ENCODE results near the gene ADCYAP1.

ADCYAP1 gene

DNA sequence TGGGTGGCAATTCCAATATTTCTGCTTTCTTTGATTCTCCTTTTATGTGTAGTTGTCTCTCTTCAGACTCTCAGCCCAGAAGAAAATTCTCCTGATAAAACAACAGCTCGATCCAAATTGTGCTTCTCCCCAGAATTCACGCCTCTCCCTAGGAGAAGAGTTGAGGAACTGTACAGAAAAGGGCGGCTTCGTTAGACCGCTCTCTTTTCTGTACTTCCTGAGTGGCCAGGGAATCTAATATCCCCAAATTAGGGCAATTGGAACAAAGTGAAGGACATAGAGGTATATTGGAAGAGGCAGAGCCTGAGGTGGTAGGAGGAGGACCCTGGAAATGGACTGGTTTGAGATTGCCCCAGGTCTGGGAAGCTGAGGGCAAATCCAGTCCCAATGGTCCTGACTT is 5.6 kb downstream of the ADCYAP1 start:
- DNase-seq, result peak; percentile 57

DNA sequence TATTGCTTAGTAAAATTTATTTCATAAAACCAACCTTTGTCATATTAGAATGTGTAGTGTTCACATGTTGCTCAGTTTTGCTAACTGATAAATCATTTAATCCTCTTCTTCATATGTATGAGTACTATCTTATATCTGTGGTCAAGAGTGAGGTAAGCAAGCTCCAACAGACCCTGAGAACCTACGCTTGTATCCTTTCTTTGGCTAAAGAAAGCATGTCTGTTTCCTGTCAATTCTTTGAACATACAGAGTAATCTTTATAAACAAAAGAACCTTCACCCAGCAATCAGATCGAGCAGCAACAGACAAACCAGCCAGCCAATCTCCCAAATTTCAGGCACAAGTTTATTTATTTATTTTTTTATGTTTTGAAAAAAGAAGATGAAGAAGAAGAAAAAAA is 6.4 kb downstream of the ADCYAP1 start:
- DNase-seq, result peak; percentile 16

DNA sequence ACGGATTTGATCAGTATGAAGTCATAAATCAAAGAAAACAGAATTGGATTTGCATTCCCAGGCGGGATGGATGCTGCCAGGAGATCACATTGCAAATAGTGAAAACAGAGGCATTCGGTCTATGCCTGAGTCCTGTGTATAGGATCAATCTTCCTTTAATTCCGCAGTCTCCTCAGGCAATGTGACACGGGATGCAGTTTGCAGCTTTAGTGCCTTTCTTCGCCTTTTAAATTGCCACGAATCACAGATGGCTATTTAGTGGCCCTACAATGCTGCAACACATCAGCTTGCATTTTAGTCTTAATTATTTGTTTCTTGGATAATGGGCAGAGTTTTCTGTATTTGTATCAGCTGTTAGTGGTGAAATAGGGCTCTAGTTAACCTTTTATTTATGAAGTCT is 6.8 kb downstream of the ADCYAP1 start:
- peak; percentile 29 for DNase-seq

DNA sequence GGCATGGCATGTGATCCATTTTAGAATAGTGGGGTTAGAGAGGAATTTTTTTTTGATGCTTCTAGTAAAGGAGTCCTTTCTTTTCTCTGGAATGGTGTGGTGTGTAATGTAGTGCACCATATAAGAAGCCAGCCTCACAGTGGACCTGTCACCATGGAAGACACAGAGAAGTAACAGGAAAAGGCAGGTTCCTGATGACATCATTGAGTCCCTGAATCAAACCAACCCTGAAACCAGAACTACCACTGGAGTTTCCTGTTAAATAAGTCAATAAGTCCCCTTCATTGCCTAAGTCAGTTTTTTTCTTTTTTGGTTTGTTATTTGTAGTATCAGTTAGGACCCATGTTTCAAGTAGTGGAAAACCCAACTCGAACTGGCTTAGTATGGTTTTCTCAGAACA is 11.9 kb downstream of the ADCYAP1 start:
- no peak for DNase-seq

DNA sequence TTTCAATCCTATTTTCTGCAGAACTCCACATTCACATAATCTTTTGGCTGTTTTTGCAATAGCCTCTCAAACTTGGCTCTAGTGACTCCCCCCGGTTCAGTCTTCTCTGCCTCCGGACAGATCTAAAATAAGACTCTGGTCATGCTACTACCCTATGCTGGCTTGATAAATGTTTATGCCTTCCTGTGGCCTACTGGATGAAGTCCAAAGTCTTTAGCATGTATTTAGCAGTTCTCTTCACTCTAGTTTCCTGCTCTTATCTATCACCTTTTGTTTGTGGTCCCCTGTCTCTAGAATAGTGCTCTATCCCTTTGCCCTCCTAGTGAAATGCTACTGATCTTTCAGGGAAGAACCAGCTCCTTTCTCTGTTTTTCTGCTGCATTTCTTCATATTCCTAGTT is 14.4 kb downstream of the ADCYAP1 start:
- no peak for DNase-seq

DNA sequence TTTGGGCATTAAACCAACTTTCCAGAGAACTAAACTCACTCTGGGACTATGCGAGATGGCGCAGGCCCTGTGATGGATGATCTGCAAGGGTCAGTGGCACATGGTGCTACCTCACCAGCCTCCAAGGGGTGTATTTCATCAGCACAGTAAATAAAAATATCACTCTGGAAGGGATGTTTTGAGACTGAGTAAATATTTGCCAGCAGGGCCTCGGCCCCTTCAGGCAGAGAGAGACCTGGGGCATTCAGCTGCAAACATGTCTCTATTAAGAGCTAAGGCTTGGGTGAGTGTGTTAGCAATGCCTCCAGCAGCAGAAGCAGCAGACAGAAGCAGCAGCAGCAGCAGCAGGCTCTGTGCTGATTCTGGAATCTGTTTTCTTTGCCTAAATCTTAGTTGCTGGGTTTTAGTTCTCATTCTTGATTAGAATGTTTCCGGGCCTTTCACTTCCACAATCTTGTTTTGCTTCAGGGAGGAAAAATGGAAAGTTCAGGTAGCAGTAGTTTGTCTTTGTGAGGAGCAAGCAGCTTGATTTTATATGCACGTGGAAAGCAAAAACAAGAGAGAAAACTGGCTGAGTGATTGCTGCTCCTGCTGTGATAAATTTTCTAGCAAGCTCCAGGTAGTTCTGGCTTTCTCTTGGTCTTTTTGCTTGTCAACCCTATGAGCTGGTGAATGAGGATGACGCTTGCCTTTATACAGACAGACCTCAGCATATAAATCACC is 18.6 kb downstream of the ADCYAP1 start:
- DNase-seq, result peak; percentile 29

DNA sequence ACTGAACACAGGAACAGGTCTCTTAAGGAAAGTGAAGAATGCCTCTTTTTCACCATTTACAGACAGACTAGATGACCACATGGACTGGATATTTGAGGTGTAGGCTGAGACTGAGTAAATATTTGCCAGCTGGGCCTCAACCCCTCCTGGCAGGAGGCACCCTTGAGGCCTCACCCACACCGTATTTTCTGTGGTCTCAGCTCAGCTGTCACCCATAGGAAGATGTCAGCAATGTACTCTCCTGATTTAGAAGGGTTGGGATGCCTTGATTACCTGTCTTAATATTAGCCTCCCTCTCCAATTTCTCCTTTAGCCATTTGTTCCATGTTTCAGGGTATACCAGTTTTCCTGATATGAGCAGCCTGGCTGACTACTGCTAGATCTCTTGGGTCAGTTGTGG is 20.3 kb downstream of the ADCYAP1 start:
- DNase-seq, result no peak

DNA sequence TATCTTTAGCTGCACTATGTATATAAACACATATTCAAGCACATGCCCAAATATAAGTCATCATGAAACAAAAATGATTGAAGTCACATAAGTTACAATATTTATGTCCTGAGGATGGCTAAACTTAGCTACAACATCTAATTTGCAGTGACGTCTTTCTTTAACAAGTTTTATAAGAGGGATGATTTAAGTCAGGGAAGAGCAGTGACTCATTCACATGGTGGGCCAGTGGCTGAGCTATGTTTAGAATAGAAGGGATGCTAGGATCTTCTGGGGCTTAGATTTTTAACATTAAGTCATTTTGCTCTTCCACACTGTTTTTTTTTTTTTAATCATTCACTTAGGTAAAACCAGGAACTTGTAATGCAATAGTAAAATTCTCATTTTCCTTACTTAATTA is 22.3 kb downstream of the ADCYAP1 start:
- DNase-seq, result no peak

DNA sequence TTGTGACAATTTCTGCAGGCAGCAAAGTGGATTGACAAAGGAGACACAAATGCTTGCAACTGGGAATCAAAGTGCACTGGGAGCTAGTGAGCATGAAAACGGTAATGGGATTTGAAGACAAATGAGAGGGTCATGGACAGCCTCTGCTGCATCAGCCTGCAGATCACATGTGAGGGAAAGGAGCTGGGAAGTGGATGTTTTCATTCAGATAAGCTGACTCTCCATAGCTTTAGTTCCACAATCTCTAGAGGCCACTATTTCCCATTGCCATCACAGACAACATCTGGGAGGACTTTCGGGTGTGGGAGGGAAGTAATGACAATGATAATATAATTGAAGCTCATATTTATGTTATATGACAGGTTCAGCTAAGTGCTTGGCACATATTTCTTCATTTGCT is 28.4 kb downstream of the ADCYAP1 start:
- DNase-seq, result no peak

DNA sequence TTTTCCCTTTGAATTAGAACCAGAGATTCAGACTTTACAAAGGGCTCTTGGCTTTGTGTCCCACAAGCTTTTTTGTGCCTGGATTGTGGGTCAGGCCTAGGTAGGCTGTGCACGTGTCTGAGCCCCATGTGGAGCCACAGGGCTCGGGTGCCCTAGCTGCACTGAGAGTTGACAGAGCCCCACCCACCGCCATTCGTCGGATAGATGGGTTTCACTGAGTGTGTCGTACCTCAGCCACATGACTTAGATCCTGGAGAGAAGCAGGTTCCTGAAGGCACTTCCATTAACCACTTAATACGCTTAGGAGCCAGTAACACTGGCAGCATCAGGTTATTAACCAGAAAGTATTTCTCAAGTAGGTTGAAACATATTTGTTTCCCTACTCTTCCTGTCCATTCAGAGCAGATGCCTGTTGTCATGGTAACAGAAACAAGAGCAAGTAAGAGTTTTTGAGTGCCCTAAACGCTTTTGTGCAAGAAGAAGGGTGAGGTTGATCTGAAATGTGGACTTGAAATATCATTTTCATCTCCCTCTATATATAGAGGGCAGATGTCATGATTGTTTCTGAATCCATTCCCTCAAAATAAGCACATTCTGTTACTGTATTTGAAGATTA is 30.0 kb downstream of the ADCYAP1 start:
- DNase-seq, result no peak

DNA sequence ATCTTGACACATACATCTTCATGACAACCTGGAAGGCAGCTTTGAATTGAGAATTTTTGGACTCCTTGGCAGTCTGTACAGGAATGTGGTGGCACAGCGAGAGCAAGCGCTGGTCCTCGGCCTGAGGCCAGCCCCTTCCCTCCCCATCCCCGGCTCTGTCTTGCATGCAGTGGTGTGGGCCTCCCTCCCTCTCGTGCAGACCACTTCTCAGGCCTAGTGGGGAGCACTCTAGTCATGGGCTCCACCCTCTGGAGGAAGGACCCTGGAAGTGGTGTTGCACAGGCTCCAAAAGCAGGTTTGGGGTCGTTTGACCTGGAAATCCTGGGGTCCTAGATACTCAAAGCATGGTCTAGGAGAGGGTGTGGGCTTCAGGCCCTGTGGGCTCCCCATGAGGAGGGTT is 32.3 kb downstream of the ADCYAP1 start:
- no peak for DNase-seq

DNA sequence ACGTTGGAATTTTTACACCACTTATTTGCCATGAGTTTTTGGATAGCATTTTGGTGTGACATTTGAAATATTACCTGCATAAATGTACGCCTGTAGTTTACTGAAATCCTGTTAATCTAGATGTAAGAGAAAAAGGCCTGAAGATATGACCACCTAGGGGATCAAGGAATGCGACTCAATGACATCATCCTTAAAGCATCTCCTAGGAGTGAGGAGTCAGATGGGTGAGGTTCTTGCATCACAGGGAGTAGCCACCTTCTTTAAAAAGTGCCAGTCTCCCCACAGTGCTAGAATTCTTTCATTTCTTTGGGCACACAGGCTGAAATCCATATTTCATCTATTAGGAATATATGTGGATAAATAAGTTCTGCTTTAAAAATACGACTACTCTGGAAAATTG is 34.5 kb downstream of the ADCYAP1 start:
- DNase-seq, result no peak

DNA sequence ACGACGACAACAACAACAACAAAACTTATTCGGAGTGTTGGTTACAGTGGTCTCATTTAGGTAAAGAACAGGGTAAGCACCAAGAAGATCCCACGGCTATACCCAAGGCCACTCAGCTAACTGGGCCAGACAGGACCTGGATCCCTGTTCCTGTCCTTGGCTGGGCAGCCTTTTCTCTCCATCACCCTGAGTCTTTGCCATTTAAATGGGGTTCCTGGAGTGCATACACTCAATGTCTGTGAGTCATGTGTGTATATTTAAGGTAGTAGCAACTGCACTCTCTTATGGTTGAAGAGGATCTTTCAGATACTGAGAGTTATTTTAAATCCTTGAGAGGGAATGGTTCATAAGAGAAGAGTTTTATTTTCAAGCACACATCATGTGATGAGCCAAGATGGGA is 35.3 kb downstream of the ADCYAP1 start:
- no peak for DNase-seq

DNA sequence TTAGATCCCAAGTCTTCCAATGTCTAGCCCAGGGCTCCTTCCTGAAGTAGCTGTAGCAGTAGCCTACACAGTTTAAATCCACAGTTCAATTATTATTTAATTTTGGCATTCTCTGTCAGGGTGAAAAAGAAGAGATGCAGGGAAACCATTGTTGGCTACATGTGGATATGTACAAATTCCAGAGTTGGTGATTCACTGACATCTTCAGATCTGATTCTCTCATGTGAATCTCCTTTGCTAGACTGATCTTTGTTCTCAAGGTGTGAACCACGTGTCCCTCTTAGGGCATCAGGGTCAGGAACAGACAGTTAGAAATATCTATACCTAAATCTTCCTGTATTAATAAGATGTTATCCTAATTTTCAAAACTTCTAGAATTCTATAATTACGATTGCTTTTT is 36.7 kb downstream of the ADCYAP1 start:
- no peak for DNase-seq

DNA sequence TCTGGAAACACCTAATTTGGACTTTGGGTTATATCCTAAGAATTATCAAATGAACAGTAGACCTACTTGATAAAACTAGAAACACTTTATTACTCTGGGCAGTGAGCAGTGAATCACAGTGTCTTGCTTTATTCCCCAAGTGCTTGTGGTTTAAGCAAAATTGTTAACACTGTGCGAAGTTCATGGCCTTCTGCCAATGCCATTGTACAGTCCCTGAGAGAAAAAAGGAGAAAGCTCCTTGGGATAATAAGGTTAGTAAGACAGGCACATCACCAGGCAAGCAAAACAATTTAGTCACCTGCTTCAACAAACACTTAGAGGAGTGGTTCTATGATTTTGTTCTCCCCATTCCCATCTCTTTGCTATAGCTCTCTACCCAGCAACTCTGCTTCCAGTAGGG is 39.8 kb downstream of the ADCYAP1 start:
- no peak for DNase-seq

DNA sequence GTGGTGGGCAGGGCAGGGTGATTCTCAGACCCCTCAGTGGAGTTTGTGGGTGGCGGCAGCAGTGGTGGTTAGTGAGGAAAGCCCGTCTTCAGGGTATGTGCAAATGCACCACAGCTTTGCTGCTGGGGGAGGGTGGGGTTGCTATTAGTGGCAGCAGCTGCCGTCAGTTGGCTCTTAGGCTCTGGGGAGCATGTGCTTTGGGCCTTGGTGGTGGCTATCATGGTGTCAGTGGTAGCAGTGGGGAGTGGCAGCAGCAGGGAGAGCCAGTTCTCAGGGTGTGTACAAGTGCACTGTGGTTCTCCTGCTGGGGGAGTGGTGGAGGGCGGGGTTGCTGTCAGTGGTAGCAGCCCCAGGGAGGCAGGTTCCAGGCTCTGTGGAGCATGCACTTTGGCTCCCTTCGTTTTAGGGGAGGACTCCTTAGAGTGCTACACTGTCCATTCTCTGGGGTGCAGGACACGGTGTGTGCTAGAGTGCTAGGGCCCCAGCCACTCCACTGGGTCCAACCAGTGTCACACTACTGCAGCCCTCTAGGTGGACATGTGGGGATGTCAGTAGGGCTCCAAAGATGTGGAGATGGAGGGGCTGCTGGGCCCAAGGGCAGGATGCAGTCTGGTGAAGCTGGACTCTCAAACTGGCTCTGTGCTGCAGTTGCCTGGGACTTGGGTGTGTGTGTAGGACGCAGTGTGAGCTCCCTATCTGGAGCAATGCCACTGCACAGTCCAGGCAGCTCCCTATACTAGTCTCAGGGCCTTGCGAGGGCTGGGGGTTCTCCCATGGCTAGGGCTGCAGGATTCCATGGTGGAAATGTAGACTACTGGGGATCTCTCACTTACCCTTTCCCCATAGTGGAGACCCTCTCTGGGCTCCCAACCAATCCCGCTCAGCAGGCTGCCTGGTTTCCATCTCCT is 45.3 kb downstream of the ADCYAP1 start:
- no peak for DNase-seq

DNA sequence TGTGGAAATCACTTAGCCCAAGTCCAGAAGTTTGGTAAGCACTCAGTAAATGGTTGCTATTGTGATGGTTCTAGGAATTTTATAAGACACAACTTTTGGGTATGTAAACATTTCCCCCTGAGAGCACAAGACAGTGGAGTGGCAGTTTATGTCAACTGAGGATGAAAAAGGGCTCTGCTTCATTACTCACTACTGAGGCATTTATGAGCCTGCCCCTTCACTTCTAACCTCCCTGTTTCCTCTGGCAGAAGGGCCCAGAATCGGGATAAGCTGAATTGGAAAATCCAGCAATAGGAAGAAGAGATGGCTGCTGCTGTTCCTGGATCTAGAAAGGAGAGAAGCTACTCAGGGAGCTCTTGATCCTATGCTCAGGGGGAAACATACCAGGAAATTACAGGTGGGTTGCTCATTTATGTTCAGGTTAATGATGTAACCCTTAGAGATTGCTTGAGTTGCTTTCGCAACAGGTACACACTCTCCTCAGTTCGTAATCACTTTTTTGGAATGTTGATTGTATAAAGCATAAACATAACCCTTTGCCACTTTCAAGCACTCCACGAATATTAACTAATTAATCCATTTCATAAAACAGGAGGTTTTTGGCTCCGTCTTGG is 46.3 kb downstream of the ADCYAP1 start:
- no peak for DNase-seq

DNA sequence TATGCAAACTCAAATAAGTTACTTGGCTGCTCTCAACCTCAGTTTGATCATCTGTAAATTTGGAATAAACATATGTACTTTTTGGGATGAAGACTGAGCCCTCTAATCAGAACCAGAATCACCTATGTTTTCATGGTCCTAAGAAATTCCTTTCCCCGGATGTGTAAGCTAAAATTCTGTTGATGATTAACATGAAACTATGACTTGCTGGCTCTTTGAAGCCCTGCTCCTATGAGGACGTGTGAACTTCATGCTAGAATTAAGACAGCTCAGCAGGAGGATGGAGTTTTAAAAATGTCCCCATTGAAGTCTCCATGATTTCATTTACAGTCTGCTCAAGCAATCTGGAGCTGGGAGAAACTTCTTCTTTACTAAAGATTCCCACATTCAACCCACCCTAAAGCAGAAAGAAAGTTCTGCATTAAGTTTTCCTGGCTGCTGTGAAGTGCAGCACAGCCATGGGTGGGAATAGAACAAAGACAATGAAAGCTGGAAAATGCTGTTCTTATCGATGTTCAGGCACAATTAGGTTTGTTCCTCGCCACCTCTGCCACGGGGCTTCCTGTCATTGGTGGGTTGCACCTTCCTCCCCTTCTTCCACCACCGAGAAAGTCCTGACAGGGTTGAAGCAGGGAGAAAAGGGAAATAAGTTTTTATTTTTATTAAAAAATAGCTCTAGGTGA is 50.9 kb downstream of the ADCYAP1 start:
- no peak for DNase-seq

DNA sequence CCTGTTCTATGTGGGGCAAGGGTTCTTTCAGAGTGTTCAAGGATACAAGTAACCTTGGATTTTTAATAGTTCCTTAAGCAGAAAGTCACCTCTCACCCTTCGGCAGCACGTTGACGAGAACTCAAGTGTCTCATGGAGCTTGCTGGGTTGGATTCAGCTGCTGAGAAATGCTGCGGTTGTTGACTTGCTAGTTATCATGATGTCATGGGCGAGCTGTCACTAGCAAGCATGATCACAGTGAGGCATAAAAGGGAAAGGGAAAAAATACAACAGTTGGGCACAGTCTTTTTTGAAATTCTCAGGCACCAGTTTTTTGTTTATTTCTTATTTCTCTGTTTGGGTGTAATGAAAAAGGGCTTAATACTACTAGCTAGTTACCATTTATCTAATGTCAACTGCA is 53.2 kb downstream of the ADCYAP1 start:
- no peak for DNase-seq

DNA sequence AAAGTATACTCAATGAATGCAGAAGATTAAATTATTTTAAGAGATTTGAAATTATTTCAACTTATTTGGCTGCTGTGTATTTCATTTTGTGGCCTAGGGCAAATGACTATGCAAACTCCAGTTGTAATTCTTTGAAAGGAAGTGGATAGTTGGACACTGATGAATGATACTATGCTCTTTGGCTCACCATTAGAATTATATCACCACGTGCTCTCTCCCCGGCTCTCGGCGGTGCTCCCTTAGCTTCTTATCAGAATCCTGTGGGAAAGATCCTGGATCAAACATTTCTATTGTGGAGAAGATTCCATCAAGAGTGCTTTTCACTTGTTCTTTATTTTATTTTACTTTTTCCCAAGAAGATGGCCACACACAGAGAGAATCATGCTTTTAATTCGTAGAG is 55.2 kb downstream of the ADCYAP1 start:
- DNase-seq, result no peak
